Body of pancreas (tissue), 4 donors: ENCODE results near the gene EGFL7.

Experiments
- CTCF ChIP-seq, 7 experiments: fragments of 450-650 bp in 4 of 7; fragments of 200-600 bp in 3 of 7; sonication (generic) in 3 of 7; IDR thresholded peaks; one replicate each; pipeline ENCODE4 v1.5.1; 2016 to 2019; ENCODE audit warnings: antibody characterized with exemption in 7 of 7
- POLR2A ChIP-seq, 3 donors: fragments of 450-650 bp; IDR thresholded peaks; one replicate each; pipeline ENCODE4 v1.6.1; 2016; ENCODE audit warnings: antibody characterized with exemption in 3 of 3, mild to moderate bottlenecking in 2 of 3

- TF ChIP-seq POLR2A (IDR thresholded peaks at IDR 0.05) (no peak), CTCF (IDR thresholded peaks at IDR 0.05) (no peak)
Observed at GRCh38 chr9:136644343-136644592, 18.4 kb upstream of the EGFL7 start.
